Ovary (tissue), 9 donors: ENCODE data around the gene SEMA4D. TPM values are rescaled to one million over a fixed set of nuclear protein-coding genes. Genes with fewer than 3 reads are reported as not detected.

Source experiments
- DNase-seq, 5 donors: peaks; one replicate each; pipeline ENCODE4 v3.0.0-alpha.2; 2019 to 2020
- H3K27ac ChIP-seq, 2 donors: fragments of 200-600 bp; one replicate each; pipeline versions ENCODE4 v1.5.1 to v1.8.0; 2019 to 2022
- H3K27me3 ChIP-seq: fragments of 200-600 bp; one replicate; pipeline ENCODE4 v1.8.0; 2022
- H3K36me3 ChIP-seq: fragments of 200-600 bp; sonication (generic); one replicate; pipeline ENCODE4 v1.5.1; 2019
- H3K4me1 ChIP-seq: one replicate; pipeline ENCODE4 v1.8.1; 2013; ENCODE audit warnings: mild to moderate bottlenecking, moderate library complexity; ENCODE audit not compliant: insufficient read depth
- H3K4me3 ChIP-seq: fragments of 200-600 bp; sonication (generic); one replicate; pipeline ENCODE4 v1.5.1; 2017
- H3K9me3 ChIP-seq, 2 donors: fragments of 200-600 bp in 1 of 2; sonication (generic) in 1 of 2; one replicate each; pipeline versions ENCODE4 v1.5.1 to v1.8.1; 2013 to 2019; ENCODE audit warnings: mild to moderate bottlenecking in 1 of 2, moderate library complexity in 1 of 2
- EP300 ChIP-seq: sonication (generic); formaldehyde crosslinking; IDR thresholded peaks from one replicate; pipeline ENCODE4 v1.6.1; 2017; ENCODE audit warnings: antibody characterized with exemption
- POLR2A ChIP-seq: fragments of 450-650 bp; IDR thresholded peaks from one replicate; pipeline ENCODE4 v1.6.1; 2017; ENCODE audit warnings: antibody characterized with exemption, mild to moderate bottlenecking, moderate library complexity
- WGBS, 3 donors: extraction: QIAGEN DNeasy Blood & Tissue Kit in 1 of 3; methylation state at CpG; one replicate each; pipeline versions ENCODE4 v1.1.5 to v1.1.7; 2013 to 2017; 5-methylcytosine and 5-hydroxymethylcytosine counted together
- intact Hi-C, 4 donors: fragments of 100-400 bp; cut with DNase I; formaldehyde crosslinking; loops; one replicate each; pipeline versions ENCODE4 v1.11.0 to v1.15.1; 2022 to 2023
- polyA plus RNA-seq, 2 donors: library from polyadenylated mRNA; stranded (reverse); fragments of 200-250 nt in 1 of 2; fragments of 350-450 nt in 1 of 2; fragmentation: Illumina TruSeq in 1 of 2; extraction: RNeasy Lipid Tissue Mini Kit (QIAGEN cat#74804) in 1 of 2; gene quantifications; one replicate each; pipeline ENCODE4 v1.2.3, GENCODE V29; 2013 to 2014
- total RNA-seq, 7 donors: library from RNA; depleted of rRNA in 2 of 7; stranded (reverse); fragments of >200 nt in 2 of 7; fragmentation: NEBNext Ultra II Directional in 3 of 7; extraction: Animal tissue kit (Norgen Biotek cat#: 25700) in 3 of 7; gene quantifications; one replicate each; pipeline versions ENCODE4 v1.1.0 to v1.2.4, GENCODE V29; 2016 to 2023
- TF ChIP-seq, protein P1 (sequence below), 3 donors: fragments of 450-650 bp in 2 of 3; fragments of 200-600 bp in 1 of 3; IDR thresholded peaks; one replicate each; pipeline versions ENCODE4 v1.5.1 to v1.8.0; 2016 to 2022; ENCODE audit warnings: antibody characterized with exemption in 3 of 3, mild to moderate bottlenecking in 1 of 3
- donor health status: DM: no; HTN: no; CAD: no; lungs with moderate emphysema.
- donor health status: DM: no; HTN: no; CAD: no.
- donor health status: Bipolar disorder and iron deficiency.
- donor health status: DM: yes; HTN: yes; CAD: no.
- donor health status: DM: no; HTN: no; CAD: no.
- donor health status: DM: yes; HTN: yes; CAD: no.

SEMA4D gene
- total and polyA plus RNA-seq, 9 donors = 6.0 to 27.2 (median 16.7) TPM

DNA sequence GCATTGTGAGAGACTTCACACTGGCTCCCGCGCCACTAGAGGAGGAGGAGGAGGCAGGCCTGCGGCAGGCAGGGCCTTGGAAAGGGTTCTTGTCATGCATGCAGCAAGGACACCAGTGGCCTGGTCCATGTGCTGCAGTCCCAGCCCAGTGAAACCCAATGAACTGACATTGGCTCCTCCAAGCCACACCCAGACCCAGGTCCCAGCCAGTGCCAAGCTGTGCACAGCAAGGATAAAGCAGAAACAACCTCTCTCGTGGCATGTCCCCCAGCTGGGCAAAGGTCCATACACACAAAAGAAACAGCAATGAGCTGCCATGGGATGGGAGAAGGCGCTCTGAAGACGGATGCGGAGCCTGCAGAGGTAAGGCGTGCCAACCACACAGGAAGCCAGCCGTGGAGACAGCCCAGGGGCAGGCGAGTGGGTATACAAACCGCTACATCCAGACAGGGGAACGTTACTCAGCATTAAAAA, 89.2 kb downstream of the SEMA4D start:
- intact Hi-C loops = no loop called here
- WGBS, 3 donors = 90 to 91% (median 91%) methylated on average over 12 of the region's 12 CpGs
- no peaks in the 10 kb centered on the region for H3K4me1 ChIP-seq
- no peak overlapping the region for H3K27ac ChIP-seq
- DNase-seq = no peak
- TF ChIP-seq, protein P1, sequence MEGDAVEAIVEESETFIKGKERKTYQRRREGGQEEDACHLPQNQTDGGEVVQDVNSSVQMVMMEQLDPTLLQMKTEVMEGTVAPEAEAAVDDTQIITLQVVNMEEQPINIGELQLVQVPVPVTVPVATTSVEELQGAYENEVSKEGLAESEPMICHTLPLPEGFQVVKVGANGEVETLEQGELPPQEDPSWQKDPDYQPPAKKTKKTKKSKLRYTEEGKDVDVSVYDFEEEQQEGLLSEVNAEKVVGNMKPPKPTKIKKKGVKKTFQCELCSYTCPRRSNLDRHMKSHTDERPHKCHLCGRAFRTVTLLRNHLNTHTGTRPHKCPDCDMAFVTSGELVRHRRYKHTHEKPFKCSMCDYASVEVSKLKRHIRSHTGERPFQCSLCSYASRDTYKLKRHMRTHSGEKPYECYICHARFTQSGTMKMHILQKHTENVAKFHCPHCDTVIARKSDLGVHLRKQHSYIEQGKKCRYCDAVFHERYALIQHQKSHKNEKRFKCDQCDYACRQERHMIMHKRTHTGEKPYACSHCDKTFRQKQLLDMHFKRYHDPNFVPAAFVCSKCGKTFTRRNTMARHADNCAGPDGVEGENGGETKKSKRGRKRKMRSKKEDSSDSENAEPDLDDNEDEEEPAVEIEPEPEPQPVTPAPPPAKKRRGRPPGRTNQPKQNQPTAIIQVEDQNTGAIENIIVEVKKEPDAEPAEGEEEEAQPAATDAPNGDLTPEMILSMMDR (IDR thresholded peaks at IDR 0.05) = no peak
- TF ChIP-seq EP300 (no peak), POLR2A (no peak)
- H3K36me3 ChIP-seq = no peaks in the 10 kb centered on the region
- H3K9me3 ChIP-seq = no peaks in the 10 kb centered on the region
- H3K27me3 ChIP-seq = no peaks in the 10 kb centered on the region
- no peak overlapping the region for H3K4me3 ChIP-seq

- 9 to 10% (median 9%) methylated on average over 2 of the region's 2 CpGs for WGBS, 3 donors
- Histone ChIP-seq H3K4me3 (no peak overlapping the region), H3K4me1 (no peaks in the 10 kb centered on the region), H3K36me3 (no peaks in the 10 kb centered on the region), H3K27me3 (no peaks in the 10 kb centered on the region), H3K9me3 (no peaks in the 10 kb centered on the region), H3K27ac (no peak overlapping the region)
- no peak for DNase-seq
- intact Hi-C loops = no loop called here
- no peak for TF ChIP-seq EP300
- TF ChIP-seq, protein P1 (IDR thresholded peaks at IDR 0.05) = no peak
- TF ChIP-seq POLR2A = no peak
These were observed 90.8 kb downstream of the SEMA4D start for GRCh38 chr9:89407070-89407469.

DNA sequence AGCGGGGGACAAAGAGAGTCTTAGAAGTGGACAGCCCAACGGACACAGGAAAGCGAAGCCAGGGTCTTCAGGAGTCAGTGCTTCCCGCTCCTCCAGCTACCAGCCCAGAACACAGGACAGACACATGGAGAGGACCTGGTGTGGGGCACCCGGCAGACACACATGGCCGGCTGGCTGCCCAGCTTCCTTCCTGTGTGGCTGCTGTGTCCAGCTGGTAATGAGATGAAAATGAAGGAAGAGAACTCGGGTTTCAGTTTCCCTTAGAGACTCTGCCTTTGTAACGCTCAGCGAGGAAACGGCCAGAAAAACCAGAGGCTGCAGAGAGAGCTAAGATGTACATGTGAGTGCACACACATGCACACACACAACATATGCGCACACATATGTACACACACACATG, 92.1 kb downstream of the SEMA4D start:
- no peaks in the 10 kb centered on the region for H3K36me3 ChIP-seq
- 64 to 81% (median 80%) methylated on average over 11 of the region's 11 CpGs for WGBS, 3 donors
- intact Hi-C loops = no loop called here
- no peak overlapping the region for H3K4me3 ChIP-seq
- no peaks in the 10 kb centered on the region for H3K4me1 ChIP-seq
- TF ChIP-seq POLR2A (no peak), EP300 (no peak)
- TF ChIP-seq, protein P1 (IDR thresholded peaks at IDR 0.05) = no peak
- DNase-seq = no peak
- no peaks in the 10 kb centered on the region for H3K27me3 ChIP-seq
- no peaks in the 10 kb centered on the region for H3K9me3 ChIP-seq
- H3K27ac ChIP-seq = no peak overlapping the region

DNA sequence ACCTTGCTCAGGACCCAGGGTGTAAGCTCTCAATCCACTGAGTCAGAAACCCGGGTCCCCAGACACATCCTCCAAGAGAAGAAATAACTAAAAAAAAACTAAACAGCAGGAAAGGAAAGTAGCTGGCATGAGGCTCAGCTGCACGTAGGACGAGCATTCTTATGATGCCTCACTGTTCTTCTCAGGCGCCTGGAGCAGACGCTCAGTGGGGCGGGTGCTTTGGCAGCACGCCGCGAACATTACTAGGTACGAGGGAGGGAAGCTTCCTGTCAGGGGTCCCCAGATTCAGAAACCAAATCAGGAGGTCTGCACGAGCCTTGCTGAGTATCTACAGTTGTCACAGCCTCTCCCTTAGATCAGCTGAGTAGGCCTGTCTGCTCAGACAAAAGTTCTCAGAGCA, 93.8 kb downstream of the SEMA4D start:
- H3K27ac ChIP-seq = no peak overlapping the region
- no peaks in the 10 kb centered on the region for H3K36me3 ChIP-seq
- no peak overlapping the region for H3K4me3 ChIP-seq
- intact Hi-C loops = no loop called here
- TF ChIP-seq POLR2A (no peak), EP300 (no peak)
- TF ChIP-seq, protein P1 (IDR thresholded peaks at IDR 0.05) = no peak
- no peaks in the 10 kb centered on the region for H3K27me3 ChIP-seq
- 85 to 93% (median 91%) methylated on average over 11 of the region's 11 CpGs for WGBS, 3 donors
- no peak for DNase-seq
- H3K4me1 ChIP-seq = no peaks in the 10 kb centered on the region
- no peaks in the 10 kb centered on the region for H3K9me3 ChIP-seq
